ENCODE measurements around the gene SLC1A4.
A peak's percentile ranks its signal among the peaks of the same experiment; 100 is the strongest.

DNA sequence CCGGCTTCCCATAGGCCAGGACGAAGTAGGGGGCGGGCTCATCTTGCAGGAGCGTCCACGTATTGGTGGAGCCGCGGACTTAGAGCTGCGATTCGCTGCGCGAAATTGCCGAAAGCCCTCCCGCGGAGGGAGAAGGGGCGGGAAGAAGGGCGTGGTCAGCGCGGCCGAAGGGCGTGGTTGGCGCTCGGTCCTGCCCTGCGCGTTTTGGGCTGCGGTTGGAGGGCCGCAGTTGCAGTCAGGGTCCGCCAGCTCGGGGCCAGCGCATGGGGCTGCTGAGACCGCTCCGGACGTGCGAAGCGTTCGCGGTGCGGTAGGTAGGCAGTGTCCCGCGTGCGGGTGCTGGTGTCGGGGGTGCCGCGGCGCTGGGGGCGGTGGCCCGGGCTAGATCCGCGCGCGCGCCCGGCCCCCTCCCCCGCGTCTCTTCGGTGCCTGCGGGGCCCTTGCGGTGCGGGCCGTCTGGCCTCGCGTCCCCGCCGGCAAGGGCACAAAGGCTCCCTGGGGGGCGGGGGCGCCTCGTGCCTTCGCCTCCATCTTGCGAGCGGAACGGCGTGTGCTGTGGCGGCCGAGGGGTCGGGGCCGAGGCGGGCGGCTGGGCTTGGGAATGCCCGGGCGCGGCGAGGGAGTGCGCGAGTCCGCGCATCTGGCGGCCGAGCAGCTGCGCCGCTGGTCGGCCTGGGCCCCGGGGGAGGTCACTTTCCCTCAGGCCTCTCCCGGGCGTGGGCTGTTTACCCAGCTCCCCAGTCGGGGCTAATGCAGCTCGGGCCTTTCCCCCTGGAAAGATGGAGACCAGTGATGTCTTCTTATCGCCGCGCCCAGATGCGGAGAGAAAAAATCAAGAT is 67.2 kb downstream of the SLC1A4 start, which contains the start of gene CEP68:
- TF ChIP-seq, protein P1, sequence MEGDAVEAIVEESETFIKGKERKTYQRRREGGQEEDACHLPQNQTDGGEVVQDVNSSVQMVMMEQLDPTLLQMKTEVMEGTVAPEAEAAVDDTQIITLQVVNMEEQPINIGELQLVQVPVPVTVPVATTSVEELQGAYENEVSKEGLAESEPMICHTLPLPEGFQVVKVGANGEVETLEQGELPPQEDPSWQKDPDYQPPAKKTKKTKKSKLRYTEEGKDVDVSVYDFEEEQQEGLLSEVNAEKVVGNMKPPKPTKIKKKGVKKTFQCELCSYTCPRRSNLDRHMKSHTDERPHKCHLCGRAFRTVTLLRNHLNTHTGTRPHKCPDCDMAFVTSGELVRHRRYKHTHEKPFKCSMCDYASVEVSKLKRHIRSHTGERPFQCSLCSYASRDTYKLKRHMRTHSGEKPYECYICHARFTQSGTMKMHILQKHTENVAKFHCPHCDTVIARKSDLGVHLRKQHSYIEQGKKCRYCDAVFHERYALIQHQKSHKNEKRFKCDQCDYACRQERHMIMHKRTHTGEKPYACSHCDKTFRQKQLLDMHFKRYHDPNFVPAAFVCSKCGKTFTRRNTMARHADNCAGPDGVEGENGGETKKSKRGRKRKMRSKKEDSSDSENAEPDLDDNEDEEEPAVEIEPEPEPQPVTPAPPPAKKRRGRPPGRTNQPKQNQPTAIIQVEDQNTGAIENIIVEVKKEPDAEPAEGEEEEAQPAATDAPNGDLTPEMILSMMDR (IDR thresholded peaks at IDR 0.05) = peak in 2 of 6 experiments; percentile 26 to 49
- TF ChIP-seq POLR2AphosphoS5 (IDR thresholded peaks at IDR 0.05) (peak; percentile 90 to 93), EP300 (IDR thresholded peaks at IDR 0.05) (no peak)
